PC-9 (cell line): ENCODE measurements around the gene MRFAP1L1.

ENCODE experiments used
- CTCF ChIP-seq: fragments of 200-600 bp; sonication (generic); conservative IDR thresholded peaks from 2 replicates; pipeline ENCODE4 v1.6.1; 2017; ENCODE audit warnings: mixed run types, antibody characterized with exemption, mild to moderate bottlenecking, moderate library complexity
- EZH2 ChIP-seq: fragments of 200-600 bp; sonication (generic); IDR thresholded peaks from 2 replicates; pipeline ENCODE4 v1.8.0; 2017; ENCODE audit warnings: antibody characterized with exemption, low read depth

- no peak for TF ChIP-seq CTCF
- TF ChIP-seq EZH2: no peak
Observed at GRCh38 chr4:6697131-6697530, 12.5 kb downstream of the MRFAP1L1 start.
